HG03025 (cell line): ENCODE data around the gene UNC93A.
A peak's percentile ranks its signal among the peaks of the same experiment; 100 is the strongest.
"Not testable (repeated sequence)": the region's sequence is repeated elsewhere in the genome, so short reads cannot be mapped to it uniquely, and the experiment has no call there.

Experiments
- ATAC-seq: cut with Tn5 transposase; IDR thresholded peaks from one replicate; pipeline ENCODE4 v1.9.1; 2021; ENCODE audit warnings: mild to moderate bottlenecking, moderate library complexity; ENCODE audit not compliant: unreplicated experiment, low FRiP score

The UNC93A gene

DNA sequence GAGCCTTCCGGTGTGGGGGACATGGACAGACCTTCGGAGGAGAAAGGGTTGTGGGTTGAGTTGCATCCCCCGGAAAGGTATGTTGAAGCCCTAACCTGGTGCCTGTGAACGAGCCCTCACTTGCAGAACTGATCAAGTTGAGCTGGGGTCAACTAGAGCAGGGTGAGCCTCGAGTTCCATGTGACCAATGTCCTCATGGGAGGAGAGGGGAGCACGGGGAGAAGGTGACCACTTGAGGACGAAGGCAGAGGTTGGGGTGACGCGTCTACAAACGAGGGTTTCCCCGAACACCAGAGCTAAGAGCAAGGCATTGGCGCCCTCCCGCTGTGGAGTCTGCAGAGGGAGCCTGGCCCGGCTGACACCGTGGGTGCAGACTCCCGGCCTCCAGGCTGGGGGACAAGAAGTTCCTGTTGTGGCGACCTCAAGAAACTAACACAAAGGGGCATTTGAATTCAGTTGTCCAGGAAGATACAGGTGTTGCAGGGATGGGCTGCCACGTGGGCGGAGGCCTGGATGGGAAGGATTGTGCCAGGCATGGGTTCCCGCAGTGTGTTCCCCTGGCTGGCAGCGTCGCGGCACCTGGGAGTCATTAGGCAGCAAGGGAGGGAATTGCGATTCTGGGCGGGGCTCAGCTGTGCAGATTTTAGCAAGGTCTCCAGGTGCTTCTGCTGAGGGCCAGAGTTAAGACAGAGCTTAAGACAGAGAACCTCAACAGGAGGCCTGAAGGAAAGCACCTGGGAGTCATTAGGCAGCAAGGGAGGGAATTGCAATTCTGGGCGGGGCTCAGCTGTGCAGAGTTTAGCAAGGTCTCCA, 20.4 kb upstream of the UNC93A start:
- no peak for ATAC-seq

DNA sequence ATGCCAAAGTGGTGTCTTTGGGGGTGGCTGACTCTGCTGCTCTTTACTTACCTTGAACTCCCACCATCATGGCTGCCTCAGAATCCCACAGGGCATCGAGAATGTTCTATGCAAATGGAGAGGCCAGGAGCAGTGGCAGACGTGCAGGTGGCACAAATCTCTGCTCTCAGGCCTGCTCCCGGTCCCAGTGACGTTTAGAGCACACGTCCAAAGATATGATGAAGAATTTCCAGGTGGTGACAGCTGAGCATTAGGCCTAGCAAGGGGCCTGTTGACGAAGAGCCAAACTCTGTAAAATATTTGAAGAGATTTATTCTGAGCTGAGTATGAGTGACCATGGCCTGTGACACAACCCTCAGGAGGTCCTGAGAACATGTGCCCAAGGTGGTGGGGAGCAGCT, 19.0 kb upstream of the UNC93A start:
- no peak for ATAC-seq

DNA sequence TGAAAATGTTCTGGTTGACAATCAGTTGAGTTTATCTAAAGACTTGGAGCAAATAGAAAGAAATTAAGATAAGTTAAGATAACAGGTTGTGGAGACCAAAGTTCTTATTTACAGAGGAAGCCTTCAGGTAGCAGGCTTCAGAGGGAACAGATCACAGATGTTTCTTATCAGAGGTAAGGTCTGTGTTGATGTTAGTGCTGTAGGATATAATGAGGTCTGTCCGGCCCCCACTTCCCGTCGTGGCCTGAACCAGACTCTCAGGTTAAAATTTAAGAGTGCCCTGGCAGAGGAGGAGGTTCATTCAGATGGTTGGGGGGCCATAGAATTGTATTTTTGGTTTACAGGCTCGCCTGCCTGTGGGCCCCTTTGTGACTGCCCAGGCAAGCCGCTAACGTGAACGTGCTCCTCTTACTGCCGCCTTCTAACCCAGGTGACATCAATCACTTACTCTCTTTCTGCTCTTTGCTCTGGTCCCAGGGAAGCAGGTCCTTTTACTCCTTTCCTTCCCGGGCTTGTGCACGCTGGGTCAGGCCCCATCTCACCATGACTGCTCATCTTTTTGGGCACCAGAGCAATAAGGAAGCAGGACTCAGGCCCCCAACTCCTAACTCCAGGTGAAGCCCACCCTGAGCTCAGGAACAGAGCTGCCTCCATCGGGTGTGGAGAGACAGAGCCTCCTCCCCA, 18.3 kb upstream of the UNC93A start:
- ATAC-seq, result no peak

DNA sequence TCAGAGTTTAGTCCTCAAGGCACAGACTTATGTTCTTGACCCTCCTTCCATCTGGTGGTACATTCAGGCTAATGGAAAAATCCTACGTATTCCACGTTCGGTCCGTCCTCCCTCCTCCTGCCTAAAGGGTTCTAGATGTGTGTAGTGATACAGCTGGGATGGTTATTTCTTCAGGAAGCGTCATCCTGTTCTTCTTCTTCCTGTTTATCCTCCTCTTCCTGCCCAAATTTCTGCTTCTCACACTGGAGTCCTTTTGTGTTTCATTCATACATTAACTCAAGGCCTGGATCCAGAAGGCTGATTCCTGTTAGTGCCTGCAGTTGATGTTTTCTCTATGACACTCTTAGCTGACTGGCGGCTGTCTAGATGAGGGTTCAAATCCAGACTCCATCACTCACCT, 16.8 kb upstream of the UNC93A start:
- no peak for ATAC-seq

DNA sequence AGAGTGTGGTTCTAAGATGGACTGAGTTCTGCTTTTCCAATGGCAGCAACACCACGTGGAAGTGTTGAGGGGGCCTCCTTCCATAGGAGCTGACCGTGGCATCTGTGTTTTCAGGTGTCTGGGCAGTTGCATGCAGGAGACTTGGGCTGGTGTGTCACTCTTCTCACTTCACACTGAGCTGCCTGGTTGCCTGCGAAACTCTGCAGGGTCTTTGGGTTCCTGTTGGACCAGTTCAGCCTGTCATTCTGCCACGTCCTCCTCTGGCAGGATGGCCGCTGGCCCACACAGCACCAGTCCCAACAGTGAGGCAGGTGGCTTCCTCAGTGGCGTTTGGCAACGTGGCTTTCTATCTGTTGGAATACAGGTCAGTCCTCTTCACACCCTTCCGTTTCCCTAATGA, 16.1 kb upstream of the UNC93A start:
- ATAC-seq, result no peak

DNA sequence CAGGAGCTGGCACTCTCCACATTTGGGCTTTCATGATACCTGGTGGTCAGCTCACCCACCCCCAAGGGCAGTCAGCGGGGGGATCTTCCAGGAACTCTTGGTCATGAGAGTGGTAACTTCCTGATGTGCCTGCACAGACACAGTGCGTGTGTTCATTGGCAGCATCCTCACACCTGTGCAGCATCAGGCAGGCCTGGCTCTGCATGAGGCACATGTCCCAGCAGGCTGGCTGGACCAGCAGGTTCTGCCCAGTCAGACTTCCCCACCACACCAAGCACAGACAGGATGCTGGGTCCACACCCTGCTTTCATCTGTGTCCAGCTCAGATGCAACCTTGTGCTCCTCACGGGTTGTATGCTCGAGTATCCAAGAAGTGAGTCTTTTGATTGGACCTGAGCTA, 15.7 kb upstream of the UNC93A start:
- ATAC-seq, result no peak

DNA sequence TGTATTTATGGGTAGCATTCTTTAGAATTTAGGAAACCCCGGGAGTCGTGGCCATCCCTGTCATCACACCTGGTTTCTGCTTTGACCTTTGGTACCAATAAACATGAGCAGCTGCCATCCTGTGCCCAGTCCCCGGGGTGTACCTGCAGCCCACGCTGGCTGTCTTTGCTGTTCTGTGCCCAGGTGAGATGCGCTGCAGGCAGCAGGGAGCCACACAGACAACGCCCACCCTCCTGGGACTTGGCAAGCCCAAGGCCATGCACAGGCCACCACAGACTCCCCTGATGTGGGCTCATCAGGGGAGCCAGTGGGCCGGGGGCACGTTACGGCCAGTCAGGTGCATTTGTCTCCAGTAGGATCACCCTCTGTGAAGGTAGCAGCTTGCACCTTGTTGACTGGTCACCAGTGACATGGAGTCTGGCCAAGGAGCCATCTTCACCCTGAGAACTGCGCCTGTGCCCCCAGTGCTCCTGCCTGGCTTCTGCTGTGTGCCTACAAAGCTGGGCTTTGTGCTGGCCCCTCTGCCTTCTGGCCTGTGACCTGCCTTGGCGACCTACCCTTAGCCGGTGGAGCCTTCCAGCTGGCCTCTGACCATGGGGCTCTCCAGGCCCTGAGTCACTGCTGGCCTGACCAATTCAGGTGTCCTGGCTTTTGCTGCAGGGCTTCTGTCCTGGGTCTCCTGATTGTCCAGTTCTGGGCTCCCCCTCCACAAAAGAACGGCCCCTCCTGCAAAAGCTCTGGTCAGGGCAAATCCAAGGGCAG, 14.2 kb upstream of the UNC93A start:
- no peak for ATAC-seq

DNA sequence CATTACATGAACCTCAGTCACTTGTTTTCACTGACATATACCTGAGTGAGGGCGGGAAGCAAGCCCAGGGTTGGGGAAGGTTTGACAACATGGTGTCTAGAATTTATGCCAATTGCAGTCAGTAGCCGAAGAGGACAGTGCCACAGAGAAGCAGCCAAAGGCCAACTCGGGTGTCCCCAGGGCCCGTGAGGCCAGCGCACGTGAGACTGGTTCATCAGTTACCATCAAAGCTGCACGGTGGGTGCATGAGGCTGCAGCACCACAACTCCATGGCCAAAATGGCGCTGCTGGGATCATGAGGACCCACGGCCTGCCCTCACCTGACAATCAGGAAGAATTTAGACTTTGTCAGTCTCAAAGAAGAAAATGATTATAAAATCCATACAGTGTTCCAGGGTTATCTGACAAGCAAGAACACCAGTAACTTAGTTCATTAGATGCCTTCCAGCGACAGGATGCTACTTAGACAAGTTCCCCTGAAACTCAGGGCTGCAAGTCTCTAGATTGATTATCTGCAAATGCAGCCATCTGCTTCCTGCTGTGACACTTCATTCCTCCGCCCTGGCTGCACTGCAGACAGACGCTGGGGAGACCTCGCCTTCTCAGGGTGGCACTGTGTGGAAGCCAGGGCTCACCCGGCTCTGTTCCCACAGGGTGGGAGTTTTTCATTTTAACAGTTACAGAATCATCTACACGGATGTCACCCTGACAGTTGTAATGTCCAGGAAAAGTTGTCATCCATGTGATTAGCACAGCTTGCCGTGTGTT, 12.8 kb upstream of the UNC93A start:
- not testable (repeated sequence) for ATAC-seq

DNA sequence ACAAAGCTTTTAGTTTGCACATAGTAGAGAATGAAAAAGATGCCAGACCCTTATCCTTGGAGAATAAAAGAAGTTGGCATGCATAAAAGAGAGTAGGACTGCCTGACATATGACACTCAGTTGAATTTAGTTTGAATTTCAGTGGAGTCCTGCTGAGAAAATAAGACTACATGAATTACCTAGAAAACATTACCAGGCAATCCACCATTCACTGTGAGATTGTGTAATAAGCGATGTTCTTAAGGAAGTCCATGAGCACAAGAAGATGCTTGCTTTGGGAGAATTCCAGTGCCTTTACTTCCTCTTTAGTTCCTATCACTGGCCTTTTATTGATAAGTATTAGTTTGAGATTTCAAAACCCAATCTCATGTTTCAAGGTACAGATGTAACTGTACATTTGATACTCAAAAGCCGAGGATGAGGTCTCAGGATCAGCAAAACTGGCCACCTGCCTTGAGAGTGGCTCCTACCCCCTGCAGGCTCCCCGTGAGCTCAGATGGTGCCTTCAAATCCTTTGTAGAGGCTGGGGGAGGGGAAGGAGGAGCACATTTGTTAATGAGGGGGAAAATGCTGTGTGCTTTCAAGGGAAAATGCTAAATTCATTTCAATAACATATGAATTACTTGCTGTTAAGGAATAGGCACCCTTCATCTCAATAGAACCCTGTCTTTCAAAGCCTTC, 11.2 kb upstream of the UNC93A start:
- no peak for ATAC-seq

DNA sequence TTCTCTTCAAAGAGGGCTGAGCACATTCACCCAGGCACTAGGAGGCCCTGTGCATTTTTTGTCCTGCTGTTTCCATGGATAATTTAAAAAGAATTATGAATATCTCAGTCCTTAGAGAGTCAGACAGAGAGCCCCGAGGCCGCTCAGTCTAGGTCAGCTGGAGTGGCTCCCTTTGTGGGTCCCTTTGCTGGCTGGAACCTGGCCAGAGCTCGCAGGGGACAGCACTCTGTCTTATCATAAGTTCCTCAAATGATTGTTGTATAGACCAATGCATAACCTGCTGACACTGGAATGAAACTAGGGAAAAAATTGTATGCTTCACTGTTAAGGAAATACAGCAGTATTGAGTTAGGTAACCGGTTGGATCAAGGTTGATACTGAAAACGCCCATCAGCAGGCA, 10.6 kb upstream of the UNC93A start:
- ATAC-seq, result not testable (repeated sequence)

DNA sequence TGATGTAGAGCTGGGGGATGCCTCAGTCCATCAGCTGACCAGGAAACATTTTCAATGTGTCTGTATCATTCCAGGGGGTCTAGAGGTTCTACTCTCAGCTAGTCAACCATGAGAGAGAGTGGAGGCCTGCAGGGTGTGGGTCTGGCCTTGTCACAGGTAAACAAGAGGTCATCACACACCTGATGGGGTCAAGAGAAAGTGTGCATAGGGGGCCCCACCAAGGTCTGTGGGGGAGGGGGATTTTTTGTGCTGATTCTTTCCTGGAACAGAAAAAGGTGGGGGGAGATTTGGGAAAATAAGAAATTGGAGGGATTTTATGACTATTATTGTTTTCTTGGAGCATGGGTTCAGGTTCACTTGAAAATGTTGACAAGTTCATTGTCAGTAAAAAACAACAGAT, 8.9 kb upstream of the UNC93A start:
- no peak for ATAC-seq

DNA sequence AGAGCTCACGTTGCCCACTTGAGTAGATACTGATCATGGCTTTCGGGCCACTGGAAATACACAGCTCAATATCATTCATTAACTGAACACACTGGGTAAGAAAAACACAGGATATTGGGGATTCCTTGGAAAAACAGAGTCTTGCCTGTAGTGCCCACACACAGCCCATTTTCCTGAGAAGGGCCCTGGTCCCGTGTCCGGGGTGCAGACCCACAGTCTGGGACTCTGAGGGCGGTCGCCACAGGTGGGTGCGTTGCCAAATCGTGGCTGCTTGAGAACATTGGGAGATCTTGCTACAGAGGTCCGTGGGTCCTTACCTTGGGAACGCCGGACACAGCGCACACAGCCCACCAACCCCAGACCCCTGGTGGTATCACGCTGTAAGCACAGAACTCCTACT, 6.5 kb upstream of the UNC93A start:
- not testable (repeated sequence) for ATAC-seq

DNA sequence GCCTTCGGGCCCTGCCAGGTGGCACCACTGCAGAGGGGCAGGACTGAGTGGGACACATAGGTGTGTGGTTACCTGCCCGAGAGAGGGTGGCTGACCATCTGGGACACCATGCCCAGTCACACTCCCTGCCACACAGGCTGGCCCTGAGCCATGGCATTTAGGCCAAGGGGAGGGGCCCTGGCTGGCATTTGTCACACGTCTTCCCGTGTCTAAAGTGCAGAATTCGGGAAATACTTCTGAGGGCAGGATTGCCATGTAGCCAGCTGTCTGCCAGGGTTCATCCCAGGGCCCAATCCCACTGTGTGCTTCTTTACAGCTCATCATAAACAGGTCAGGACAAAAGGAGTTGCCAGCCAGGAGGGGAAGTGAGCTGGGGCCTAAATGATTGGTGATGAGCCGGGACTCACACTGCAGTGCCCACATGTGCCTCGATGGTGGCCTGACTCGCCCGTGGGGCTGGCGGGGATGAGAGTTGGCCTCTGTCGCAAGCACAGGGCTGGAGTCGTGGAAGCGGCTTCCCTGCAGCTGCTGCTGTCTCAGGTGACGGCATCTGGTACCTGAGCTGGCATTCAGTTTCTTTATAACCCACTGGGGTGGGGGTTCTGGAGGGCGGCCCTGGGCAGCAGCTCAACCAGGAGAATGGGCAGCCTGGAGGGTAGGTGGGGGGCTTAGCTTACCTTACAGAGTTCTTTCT, 5.9 kb upstream of the UNC93A start:
- no peak for ATAC-seq

DNA sequence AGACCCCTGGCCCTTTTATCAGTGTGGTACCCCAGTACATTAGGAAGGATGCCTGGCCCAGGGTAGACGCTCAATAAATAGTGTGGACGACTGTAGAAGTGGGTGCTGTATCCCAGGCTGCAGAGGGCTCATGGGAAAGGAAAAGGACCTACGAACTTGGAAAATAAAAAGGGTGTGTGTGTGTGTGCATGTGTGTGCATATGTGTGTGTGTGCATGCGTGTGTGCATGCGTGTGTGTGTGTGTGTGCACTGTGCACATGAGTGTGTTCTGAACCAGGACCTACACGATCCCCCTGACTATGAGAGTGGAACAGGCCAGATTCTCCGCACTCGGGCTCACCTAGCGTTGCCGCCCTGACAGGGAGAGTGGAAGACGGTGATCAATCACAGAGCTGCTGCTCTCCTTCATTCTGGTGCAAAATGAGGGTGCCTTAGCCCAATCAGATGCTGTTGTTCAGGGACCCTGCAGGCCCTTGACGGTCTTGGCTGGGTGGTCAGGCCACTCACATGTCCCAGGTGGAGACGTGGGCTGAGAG, 3.5 kb upstream of the UNC93A start:
- no peak for ATAC-seq

DNA sequence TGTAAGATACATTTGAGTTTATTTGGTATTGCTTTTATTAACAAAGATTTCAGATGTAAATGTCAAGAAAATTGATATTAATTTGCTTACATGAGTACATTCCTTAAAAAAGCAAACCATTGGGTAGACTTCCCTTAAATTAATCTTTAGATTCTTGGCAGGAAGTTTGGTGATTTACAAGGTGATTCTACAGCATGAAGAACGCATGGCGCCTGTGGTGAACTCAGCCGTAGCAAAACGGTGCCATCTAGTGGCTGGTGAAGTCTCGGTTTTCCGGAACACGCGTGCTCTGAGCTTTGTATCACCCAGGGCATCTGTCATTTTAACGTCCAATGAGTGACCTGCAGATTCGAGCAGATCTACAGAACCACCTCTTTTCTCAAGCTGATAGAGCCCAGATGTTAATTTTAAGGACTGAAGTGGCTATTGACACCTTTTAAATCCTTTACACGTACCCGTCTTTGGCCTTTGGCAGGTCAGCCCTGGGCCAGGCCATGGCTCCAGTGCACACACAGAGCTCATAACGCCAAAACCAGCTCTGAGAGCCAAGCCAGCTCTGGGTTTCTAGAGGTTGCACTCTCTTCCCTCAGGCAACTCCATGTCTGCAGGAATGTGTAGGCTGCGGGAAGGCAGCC, 2.4 kb upstream of the UNC93A start:
- peak; percentile 65 for ATAC-seq

DNA sequence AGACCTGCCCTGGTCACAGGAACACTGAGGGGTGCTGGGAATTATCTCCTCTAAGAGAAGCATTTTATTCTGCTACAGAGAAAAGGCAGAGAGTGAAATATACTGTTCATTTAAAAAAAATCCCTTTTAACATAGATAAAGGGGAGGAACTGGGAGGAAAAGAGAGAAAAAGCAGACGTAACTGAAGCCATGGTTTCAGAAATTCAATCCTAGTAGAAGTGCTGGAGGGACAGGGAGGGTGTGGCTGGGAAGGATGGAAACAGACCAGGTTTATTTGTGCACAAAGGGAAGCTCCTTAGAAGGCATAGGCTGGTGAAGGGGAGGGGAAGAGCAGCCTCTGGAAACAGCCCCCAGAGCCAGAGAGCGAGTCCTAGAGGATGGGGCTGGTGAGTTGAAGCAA, 1.8 kb upstream of the UNC93A start:
- not testable (repeated sequence) for ATAC-seq

DNA sequence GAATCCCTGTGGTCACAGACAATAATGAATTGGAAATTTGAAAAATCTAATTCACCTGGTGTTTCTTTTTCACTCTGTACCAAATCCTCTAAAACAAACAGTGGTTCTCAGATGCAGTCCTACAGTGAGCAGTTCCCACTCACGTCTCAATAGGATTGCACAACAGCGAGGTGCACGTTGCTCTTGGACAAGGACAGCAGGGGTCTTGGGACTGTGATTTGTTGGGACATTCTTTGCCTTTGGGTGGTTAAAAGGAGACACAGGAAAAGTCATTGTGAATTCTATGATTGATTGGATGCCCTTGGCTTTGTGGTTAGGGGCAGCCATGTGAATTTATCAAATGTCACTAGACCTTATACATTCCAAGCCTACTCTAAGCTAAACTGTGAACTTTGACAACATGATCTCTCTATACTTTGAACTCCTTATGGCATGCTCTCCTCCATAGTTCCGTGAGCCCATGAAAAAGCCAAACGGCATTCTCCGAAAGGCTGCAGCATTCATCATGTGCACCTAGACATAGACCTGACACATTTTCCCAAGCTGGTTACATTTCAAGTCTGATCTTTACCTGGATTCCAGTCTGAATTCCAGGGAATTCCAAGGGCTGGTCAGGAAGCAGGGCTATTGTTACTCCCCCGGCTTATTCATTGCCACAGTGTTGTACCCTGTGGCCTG, 647 bp downstream of the UNC93A start:
- ATAC-seq, result no peak
